Activated CD8-positive, alpha-beta memory T cell treated with anti-CD3 and anti-CD28 coated beads for 36 hours (primary cell): ENCODE data around the gene KCTD2. TPM values are rescaled to one million over a fixed set of nuclear protein-coding genes. Genes with fewer than 3 reads are reported as not detected.
"Not testable (repeated sequence)": the region's sequence is repeated elsewhere in the genome, so short reads cannot be mapped to it uniquely, and the experiment has no call there.

Experiments
- CTCF ChIA-PET: fragments of 350-600 bp; sonication (Branson Sonifier 250); formaldehyde crosslinking; loops from one replicate; lab custom pipeline; 2021; ENCODE audit warnings: antibody characterized with exemption; lab: Charles Lee
- POLR2A ChIA-PET: fragments of 350-600 bp; sonication (Branson Sonifier 250); formaldehyde crosslinking; loops from one replicate; lab custom pipeline; 2021; ENCODE audit warnings: antibody characterized with exemption; lab: Charles Lee
- total RNA-seq, 2 experiments: library from RNA; stranded (reverse); gene quantifications; one replicate each; pipeline ENCODE4 v1.2.3, GENCODE V29; 2021

The KCTD2 gene
- total RNA-seq, 2 experiments from 2014 or later: 16.8 to 19.1 TPM

DNA sequence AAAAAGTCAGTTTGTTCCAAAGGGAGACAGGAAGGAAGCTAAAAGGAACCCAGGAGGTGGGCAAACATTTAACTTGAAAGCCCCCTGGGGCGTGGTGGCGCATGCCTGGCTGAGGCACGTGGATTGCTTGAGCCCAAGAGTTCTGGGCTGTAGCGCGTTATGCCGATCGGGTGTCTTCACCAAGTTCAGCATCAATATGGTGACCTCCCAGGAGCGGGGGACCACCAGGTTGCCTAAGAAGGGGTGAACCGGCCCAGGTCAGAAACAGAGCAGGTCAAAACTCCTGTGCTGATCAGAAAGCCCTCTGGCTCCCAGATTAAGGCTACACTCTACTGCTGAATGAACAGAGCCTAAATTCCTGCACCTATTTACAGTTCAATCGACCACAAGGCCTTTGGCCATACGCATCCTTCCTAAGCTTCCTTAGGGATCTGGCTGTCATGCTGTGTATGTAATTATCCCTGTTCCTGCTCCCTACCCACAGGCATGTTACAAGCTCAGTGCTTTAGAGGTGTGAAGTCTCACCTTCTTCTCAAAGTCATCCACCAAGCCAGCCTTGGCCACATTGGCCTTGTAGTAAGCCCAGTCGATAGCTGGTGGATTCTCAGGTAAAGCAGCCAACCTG, 5.3 kb upstream of the KCTD2 start:
- ChIA-PET CTCF (interaction anchor here (0.6 to 0.7 kb wide), 2 partner anchors 35 to 53 kb away, joined by 3 read pairs; no protein-coding TSS in a partner anchor), POLR2A (interaction anchor here (0.7 kb wide), 1 partner anchor 21 kb away, joined by 3 read pairs; no protein-coding TSS in a partner anchor)

DNA sequence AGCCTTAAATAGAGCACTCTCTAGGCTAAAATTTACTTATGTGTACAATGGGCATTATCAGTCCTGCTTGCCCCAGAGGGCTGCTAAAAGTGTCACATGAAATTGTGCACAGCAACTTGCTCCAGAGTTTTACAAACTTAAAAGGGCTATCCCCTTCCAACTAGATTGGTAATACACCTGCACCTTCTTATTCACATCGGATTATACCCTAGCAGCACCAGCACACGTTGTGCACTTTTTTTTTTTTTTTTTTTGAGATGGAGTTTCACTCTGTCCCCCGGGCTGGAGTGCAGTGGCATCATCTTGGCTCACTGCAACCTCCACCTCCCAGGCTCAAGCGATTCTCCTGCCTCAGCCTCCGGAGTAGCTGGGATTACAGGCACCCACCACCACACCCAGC, 3.2 kb upstream of the KCTD2 start:
- CTCF ChIA-PET, POLR2A ChIA-PET: not testable (repeated sequence)

- CTCF ChIA-PET: no interaction called here
- POLR2A ChIA-PET: no interaction called here
These were observed 2.3 kb upstream of the KCTD2 start for GRCh38 chr17:75044716-75045115.

GRCh38 chr17:75045946-75046406, 1.0 kb upstream of the KCTD2 start:
- CTCF ChIA-PET: interaction anchor here (0.9 to 2.8 kb wide), 2 partner anchors 11 to 56 kb away, joined by 3 to 9 read pairs; no protein-coding TSS in a partner anchor
- POLR2A ChIA-PET: interaction anchor here (0.6 to 2.0 kb wide), 3 partner anchors 12 to 65 kb away, joined by 3 to 7 read pairs (median 4); partner anchors contain the start of gene MRPL58

DNA sequence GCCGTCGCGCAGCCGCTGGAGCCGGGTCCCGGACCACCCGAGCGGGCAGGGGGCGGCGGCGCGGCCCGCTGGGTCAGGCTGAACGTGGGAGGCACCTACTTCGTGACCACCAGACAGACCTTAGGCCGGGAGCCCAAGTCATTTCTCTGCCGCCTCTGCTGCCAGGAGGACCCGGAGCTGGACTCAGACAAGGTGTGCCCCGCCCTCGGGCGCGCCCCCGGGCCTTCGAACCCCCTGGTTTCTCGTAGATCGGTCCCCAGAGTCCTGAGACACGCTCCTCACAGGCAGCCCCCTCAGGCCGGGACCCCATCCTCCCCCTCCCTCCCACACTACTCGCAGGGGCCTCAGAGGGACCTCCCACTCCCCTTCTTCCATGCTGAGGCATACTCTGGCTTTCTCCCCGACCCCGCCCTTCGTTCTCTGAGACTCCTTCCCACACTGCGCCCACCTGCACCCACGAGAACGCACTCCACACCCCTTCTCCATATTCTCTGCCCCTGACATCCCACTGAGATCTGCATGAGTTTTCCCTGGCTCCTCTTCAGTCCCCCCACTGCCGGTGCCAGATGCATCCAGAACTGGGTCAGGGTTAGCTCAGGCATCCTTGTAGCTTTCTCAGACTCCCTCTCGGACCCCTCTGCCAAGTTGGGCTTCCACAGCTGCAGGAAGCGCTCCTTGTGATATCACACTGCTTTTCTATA, 523 bp downstream of the KCTD2 start:
- CTCF ChIA-PET: interaction anchor here (1.1 to 2.8 kb wide), 3 partner anchors 13 to 86 kb away, joined by 3 to 9 read pairs (median 7); no protein-coding TSS in a partner anchor
- POLR2A ChIA-PET: interaction anchor here (2.0 kb wide), 1 partner anchor 13 kb away, joined by 7 read pairs; no protein-coding TSS in a partner anchor

- CTCF ChIA-PET: interaction anchor here (1.1 to 2.8 kb wide), 3 partner anchors 14 to 87 kb away, joined by 3 to 9 read pairs (median 7); no protein-coding TSS in a partner anchor
- POLR2A ChIA-PET: interaction anchor here (0.6 kb wide), 1 partner anchor 39 kb away, joined by 3 read pairs; the partner anchor contains the start of gene SLC16A5
These were observed 1.3 kb downstream of the KCTD2 start for GRCh38 chr17:75048249-75048878.

DNA sequence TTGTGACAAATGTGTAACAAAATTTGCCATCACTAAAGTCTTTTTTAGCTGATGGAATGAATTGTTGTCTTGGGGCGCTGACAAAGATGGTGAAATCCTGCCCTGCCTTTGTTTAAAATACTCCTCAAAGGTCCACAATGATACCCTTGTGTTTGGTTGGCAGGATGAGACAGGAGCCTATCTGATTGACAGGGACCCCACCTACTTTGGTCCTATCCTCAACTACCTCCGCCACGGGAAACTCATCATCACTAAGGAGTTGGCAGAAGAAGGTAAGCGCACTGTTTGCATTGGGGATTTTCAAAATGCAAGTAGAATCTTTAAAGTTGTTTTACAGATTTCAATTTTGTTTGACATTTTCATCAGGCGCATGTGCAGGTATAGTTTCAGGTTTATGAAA, 2.0 kb downstream of the KCTD2 start:
- CTCF ChIA-PET: interaction anchor here (1.1 to 2.5 kb wide), 2 partner anchors 17 to 88 kb away, joined by 3 to 7 read pairs; no protein-coding TSS in a partner anchor
- POLR2A ChIA-PET: no interaction called here

GRCh38 chr17:75049706-75050105, 2.7 kb downstream of the KCTD2 start:
- ChIA-PET POLR2A (no interaction called here), CTCF (no interaction called here)

DNA sequence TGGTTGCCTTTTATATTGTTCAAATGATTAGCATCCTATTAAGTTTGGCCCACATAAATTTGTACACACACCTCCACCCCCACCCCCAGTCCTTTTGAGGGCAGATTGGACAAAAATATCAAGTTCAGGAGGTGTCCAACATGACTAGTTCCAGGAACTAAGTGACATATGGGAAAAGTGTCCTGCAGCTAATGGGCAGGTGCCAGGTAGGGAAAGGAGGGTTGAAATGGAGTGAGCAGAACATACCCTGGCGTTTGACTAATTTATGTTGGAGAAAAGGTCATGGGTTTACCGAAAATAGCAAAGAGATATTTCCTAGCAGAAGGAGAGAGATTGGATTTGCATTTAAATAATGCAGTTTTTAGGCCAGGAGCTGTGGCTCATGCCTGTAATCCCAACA, 4.9 kb downstream of the KCTD2 start:
- POLR2A ChIA-PET: no interaction called here
- CTCF ChIA-PET: interaction anchor here (0.7 to 1.6 kb wide), 3 partner anchors 11 to 150 kb away, joined by 3 to 5 read pairs (median 3); no protein-coding TSS in a partner anchor

DNA sequence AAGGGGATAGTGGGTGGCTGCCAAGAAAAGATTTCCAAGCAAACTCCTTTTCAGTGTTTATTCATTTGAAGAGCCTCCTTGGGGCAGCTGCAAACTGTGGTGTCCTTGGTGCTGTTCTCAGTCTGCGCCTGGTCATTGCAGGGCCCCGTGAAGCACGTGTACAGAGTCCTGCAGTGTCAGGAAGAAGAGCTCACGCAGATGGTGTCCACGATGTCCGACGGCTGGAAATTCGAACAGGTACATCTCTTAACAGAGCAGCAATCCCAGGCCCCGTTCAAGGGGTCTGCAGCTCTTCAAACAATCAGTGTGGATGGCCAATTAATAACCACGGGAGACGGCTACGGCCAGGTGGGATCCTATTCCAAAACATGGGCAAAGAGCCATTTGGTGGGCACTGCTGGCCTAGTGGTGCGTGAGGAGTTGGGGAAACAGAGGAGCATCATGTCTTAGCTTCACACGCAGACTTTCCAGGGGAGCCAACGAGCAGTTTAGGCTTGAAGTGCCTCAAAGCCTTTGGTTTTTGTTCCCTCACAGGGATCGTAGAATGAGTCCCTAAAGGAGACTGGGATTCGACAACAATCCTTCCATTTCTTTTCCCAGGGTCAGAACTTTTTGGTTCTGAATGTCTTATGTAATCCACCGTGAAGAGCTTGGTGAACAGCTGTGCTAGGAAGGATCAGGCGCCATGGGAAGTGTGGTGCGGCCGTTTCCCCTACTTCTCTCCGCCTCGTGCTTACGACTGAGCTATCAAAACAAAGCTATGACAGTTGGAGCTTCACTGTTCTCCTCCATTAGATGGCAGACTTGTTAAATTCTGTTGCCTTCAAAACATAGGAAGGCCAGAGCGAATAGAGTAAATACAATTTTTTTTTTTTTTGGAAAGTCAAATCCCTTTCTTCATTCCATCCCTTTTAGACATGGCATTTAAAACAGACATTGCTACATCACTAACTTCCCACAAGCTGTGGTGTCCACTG, 12.6 kb downstream of the KCTD2 start:
- ChIA-PET CTCF (interaction anchor here (0.5 to 1.3 kb wide), 4 partner anchors 14 to 98 kb away, joined by 3 to 6 read pairs (median 4); no protein-coding TSS in a partner anchor), POLR2A (no interaction called here)

DNA sequence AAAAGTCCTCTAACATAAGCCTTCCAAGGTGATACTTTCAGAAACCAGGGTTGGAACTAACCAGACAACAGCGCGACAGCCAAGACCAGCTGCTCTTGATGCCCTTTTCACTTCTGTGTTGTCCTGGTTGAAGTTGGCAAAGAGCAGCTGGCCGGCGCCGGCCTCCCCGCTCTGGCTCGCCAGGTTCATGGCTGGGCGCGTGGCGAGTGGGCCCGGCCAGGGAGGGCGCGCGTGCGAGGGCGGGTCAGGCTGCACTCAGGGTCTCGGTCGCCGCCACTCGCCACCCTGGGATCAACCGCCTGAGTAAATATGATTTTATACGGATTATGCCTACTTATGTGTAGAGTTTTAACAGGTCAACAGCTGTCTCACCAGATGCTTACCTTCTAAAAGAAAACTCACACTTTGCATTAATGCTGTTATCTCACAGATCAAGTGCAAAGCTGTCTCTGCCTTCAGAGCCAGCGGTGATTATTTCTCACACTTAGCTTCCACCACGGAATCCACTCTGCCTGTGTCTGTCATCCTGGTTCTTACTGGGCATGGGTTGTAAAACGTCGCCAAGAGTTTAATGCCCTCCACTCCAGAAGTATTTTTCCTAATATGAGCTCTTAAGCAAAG, 13.5 kb downstream of the KCTD2 start:
- CTCF ChIA-PET: interaction anchor here (1.1 to 1.3 kb wide), 2 partner anchors 13 to 53 kb away, joined by 3 to 5 read pairs; no protein-coding TSS in a partner anchor
- POLR2A ChIA-PET: interaction anchor here (1.1 kb wide), 1 partner anchor 18 kb away, joined by 3 read pairs; no protein-coding TSS in a partner anchor

- ChIA-PET CTCF (interaction anchor here (0.6 kb wide), 1 partner anchor 143 kb away, joined by 3 read pairs; no protein-coding TSS in a partner anchor), POLR2A (interaction anchor here (1.1 kb wide), 1 partner anchor 18 kb away, joined by 3 read pairs; no protein-coding TSS in a partner anchor)
These were observed 14.0 kb downstream of the KCTD2 start for GRCh38 chr17:75061055-75061438.

DNA sequence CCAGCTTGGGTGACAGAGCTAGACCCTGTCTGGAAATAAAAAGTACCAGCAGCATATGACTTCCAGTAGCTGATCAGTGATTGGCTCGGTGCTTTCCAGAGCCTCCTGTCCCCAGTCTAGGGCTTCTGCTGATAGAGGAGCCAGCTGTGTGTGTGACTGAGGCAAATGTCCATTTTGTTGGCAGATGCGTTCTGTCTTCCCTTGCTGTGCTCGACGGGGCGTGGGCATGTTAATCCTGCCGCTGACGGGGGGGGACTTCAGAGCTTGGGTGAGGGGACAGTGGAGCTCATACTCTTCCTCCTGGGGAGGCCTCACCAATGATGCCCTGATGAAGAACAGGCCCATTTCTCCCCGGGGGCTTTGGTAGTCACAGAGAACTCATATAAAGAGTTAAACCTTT, 14.6 kb downstream of the KCTD2 start:
- POLR2A ChIA-PET: no interaction called here
- CTCF ChIA-PET: interaction anchor here (0.6 kb wide), 1 partner anchor 142 kb away, joined by 3 read pairs; no protein-coding TSS in a partner anchor

GRCh38 chr17:75063201-75063600, 16.2 kb downstream of the KCTD2 start:
- POLR2A ChIA-PET: interaction anchor here (0.6 kb wide), 1 partner anchor 22 kb away, joined by 3 read pairs; no protein-coding TSS in a partner anchor

GRCh38 chr17:75063626-75064025, 16.6 kb downstream of the KCTD2 start:
- ChIA-PET POLR2A (no interaction called here), CTCF (no interaction called here)

More at GRCh38 chr17:75063201-75063600, 16.2 kb downstream of the KCTD2 start:
- CTCF ChIA-PET: no interaction called here

- ChIA-PET POLR2A (interaction anchor here (0.5 kb wide), 1 partner anchor 12 kb away, joined by 5 read pairs; no protein-coding TSS in a partner anchor), CTCF (no interaction called here)
These were observed 17.0 kb downstream of the KCTD2 start for GRCh38 chr17:75064040-75064439.

- ChIA-PET CTCF (no interaction called here), POLR2A (interaction anchor here (0.5 kb wide), 1 partner anchor 12 kb away, joined by 5 read pairs; no protein-coding TSS in a partner anchor)
These were observed 17.4 kb downstream of the KCTD2 start for GRCh38 chr17:75064460-75064859.
